ENCODE data around the gene RPL5. TPM values are rescaled to one million over a fixed set of nuclear protein-coding genes. Genes with fewer than 3 reads are reported as not detected.

RPL5 gene
- total RNA-seq = 1,090 and 1,382 TPM in 2 replicates

GRCh38 chr1:92831762-92832536 is at the start of gene RPL5:
TSS of gene RPL5 (plus strand) at chr1:92832040. CDS start at chr1:92832115, 75 bp downstream.

DNA sequence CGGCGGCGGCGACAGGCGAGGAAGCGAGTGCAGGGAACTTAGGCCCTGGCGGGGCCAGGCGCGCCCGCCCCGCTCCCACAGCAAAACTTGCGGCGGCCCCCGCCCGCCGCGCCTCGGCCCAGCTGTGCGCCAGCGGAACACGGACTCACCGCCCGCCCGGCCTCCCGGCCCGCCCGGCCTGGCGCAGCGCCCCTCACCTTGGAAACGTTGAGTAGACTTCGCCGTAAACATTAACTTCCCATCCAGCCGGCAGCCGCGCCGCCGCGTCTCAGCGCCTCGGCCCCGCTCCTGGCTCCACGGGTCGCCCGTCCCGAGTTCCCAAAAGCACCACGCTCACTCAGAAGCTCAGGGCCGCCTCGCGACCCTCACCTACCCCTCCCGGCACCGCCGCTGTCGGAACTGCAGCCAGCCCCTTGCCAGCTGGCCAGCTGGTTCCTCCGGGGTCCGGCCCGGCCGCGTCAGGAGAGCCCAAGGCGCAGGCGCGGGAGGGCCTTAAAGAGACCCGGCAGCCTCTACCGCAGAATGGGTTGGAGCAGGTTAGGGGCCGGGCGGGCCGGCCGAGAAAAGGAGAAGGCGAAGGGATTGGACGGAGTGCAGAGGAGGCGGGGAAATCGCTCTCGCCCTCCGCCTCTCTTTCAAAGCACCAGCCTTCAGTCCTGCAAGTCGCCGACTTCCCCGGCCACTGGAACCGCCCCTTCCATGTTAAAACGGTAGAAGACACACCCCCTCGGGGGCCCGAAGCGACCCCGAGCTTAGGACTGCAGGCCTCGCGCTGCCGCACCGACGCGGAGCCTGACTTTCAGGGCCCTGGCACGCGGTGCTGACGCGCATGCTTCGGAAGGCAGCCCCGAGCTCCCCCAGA is 47.0 kb upstream of the RPL5 start, which contains the start of gene EVI5:
EVI5 (minus strand) TSS at position 470 of the 862 bp plus-strand sequence. CDS start 48,562 bp downstream, outside the sequence.

Other genes starting within 250 kb of the RPL5 start
- gene EVI5, start 46.9 kb upstream of the RPL5 start, total RNA-seq = 75.3 and 87.9 TPM in 2 replicates
- gene DIPK1A, start 129.4 kb downstream of the RPL5 start, total RNA-seq = 20.1 and 27.9 TPM in 2 replicates
- 15.8 and 24.5 TPM in 2 replicates for gene MTF2, start 247.2 kb downstream of the RPL5 start, total RNA-seq

Measured in regular cardiac myocyte (primary cell).